Measurements from ENCODE around the gene TRPM6.

DNA sequence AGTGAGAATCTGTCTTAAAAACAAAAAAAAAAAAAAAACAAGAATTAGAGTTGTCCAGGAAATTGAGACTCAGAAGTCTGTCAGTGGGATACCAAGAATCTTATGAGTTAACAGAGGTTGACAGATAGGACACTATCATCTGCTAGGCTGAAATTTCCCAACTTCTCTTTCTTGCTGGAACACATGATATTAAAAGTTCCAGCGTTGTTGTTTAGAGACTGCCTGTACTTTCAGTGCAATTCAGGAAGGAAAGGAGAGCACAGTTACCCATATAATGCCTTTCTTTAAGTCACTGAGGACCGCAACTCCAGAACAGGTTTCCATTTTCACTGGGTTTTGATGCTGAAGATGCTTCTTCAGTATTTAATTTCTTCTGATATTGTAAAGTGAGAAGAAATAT is 13.5 kb downstream of the TRPM6 start:
- TF ChIP-seq FOXK2 (IDR thresholded peaks at IDR 0.05) (no peak), FOXM1 (IDR thresholded peaks at IDR 0.05; ENCODE audit: borderline replicate concordance) (no peak), SP1 (IDR thresholded peaks at IDR 0.05) (no peak), ELF4 (IDR thresholded peaks at IDR 0.05) (no peak), ZNF384 (IDR thresholded peaks at IDR 0.05) (no peak), BHLHE40 (IDR thresholded peaks at IDR 0.05; ENCODE audit: borderline replicate concordance) (no peak), SUZ12 (IDR thresholded peaks at IDR 0.05) (no peak), TARDBP (IDR thresholded peaks at IDR 0.05) (no peak)
- TF ChIP-seq, protein P1, sequence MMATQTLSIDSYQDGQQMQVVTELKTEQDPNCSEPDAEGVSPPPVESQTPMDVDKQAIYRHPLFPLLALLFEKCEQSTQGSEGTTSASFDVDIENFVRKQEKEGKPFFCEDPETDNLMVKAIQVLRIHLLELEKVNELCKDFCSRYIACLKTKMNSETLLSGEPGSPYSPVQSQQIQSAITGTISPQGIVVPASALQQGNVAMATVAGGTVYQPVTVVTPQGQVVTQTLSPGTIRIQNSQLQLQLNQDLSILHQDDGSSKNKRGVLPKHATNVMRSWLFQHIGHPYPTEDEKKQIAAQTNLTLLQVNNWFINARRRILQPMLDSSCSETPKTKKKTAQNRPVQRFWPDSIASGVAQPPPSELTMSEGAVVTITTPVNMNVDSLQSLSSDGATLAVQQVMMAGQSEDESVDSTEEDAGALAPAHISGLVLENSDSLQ (IDR thresholded peaks at IDR 0.05): no peak

Measured in HEK293T (cell line).